ENCODE data around the gene VWA8.

The VWA8 gene

GRCh38 chr13:41643507-41643906 lies 317.4 kb downstream of the VWA8 start:
- no peak overlapping the region for H3K27ac ChIP-seq (ENCODE audit: low read length)
- H3K4me1 ChIP-seq (ENCODE audit: low read length): no peaks in the 10 kb centered on the region
- H3K36me3 ChIP-seq (replicated peaks; ENCODE audit: low read depth, low read length): no peaks in the 10 kb centered on the region
- H2AFZ ChIP-seq (ENCODE audit: low read depth, low read length): no peak overlapping the region
- H3K4me3 ChIP-seq (ENCODE audit: low read length): no peak overlapping the region
- H3K4me2 ChIP-seq (ENCODE audit: low read length): no peak overlapping the region
- no peak overlapping the region for H3K9ac ChIP-seq (ENCODE audit: low read length)
- TF ChIP-seq CTCF (IDR thresholded peaks at IDR 0.05; ENCODE audit: low read depth, low read length) (no peak), EZH2phosphoT487 (IDR thresholded peaks at IDR 0.05; ENCODE audit: low read depth) (no peak)
- H3K79me2 ChIP-seq (ENCODE audit: low read length): no peaks in the 10 kb centered on the region
- no peaks in the 10 kb centered on the region for H3K9me3 ChIP-seq (ENCODE audit: insufficient read depth, low read length)
- H3K27me3 ChIP-seq (ENCODE audit: low read depth, low read length): no peaks in the 10 kb centered on the region
- H4K20me1 ChIP-seq (ENCODE audit: insufficient read depth, low read length): no peaks in the 10 kb centered on the region

GRCh38 chr13:41641961-41642360 lies 318.9 kb downstream of the VWA8 start:
- no peak overlapping the region for H3K4me2 ChIP-seq (ENCODE audit: low read length)
- H3K79me2 ChIP-seq (ENCODE audit: low read length): no peaks in the 10 kb centered on the region
- H2AFZ ChIP-seq (ENCODE audit: low read depth, low read length): no peak overlapping the region
- H3K27ac ChIP-seq (ENCODE audit: low read length): no peak overlapping the region
- H3K27me3 ChIP-seq (ENCODE audit: low read depth, low read length): no peaks in the 10 kb centered on the region
- H3K4me3 ChIP-seq (ENCODE audit: low read length): no peak overlapping the region
- H3K4me1 ChIP-seq (ENCODE audit: low read length): no peaks in the 10 kb centered on the region
- no peak overlapping the region for H3K9ac ChIP-seq (ENCODE audit: low read length)
- TF ChIP-seq CTCF (IDR thresholded peaks at IDR 0.05; ENCODE audit: low read depth, low read length) (no peak), EZH2phosphoT487 (IDR thresholded peaks at IDR 0.05; ENCODE audit: low read depth) (no peak)
- H3K36me3 ChIP-seq (replicated peaks; ENCODE audit: low read depth, low read length): no peaks in the 10 kb centered on the region
- H4K20me1 ChIP-seq (ENCODE audit: insufficient read depth, low read length): no peaks in the 10 kb centered on the region
- H3K9me3 ChIP-seq (ENCODE audit: insufficient read depth, low read length): no peaks in the 10 kb centered on the region

- Histone ChIP-seq H3K4me2 (ENCODE audit: low read length) (no peak overlapping the region), H3K9ac (ENCODE audit: low read length) (no peak overlapping the region), H2AFZ (ENCODE audit: low read depth, low read length) (no peak overlapping the region), H3K4me1 (ENCODE audit: low read length) (no peaks in the 10 kb centered on the region), H3K79me2 (ENCODE audit: low read length) (no peaks in the 10 kb centered on the region), H4K20me1 (ENCODE audit: insufficient read depth, low read length) (no peaks in the 10 kb centered on the region), H3K4me3 (ENCODE audit: low read length) (no peak overlapping the region), H3K36me3 (replicated peaks; ENCODE audit: low read depth, low read length) (no peaks in the 10 kb centered on the region), H3K9me3 (ENCODE audit: insufficient read depth, low read length) (no peaks in the 10 kb centered on the region), H3K27me3 (ENCODE audit: low read depth, low read length) (no peaks in the 10 kb centered on the region), H3K27ac (ENCODE audit: low read length) (no peak overlapping the region)
- no peak for TF ChIP-seq CTCF (IDR thresholded peaks at IDR 0.05; ENCODE audit: low read depth, low read length)
- TF ChIP-seq EZH2phosphoT487 (IDR thresholded peaks at IDR 0.05; ENCODE audit: low read depth): no peak
Observed at GRCh38 chr13:41641429-41641828, 319.5 kb downstream of the VWA8 start.

- no peak overlapping the region for H3K9ac ChIP-seq (ENCODE audit: low read length)
- TF ChIP-seq CTCF (IDR thresholded peaks at IDR 0.05; ENCODE audit: low read depth, low read length): no peak
- TF ChIP-seq EZH2phosphoT487 (IDR thresholded peaks at IDR 0.05; ENCODE audit: low read depth): no peak
Observed at GRCh38 chr13:41639955-41640780, 320.7 kb downstream of the VWA8 start.

More at GRCh38 chr13:41639955-41640780, 320.7 kb downstream of the VWA8 start:
- no peak overlapping the region for H2AFZ ChIP-seq (ENCODE audit: low read depth, low read length)
- H3K4me1 ChIP-seq (ENCODE audit: low read length): no peaks in the 10 kb centered on the region
- no peak overlapping the region for H3K27ac ChIP-seq (ENCODE audit: low read length)
- H3K4me2 ChIP-seq (ENCODE audit: low read length): no peak overlapping the region
- no peaks in the 10 kb centered on the region for H3K79me2 ChIP-seq (ENCODE audit: low read length)
- H3K4me3 ChIP-seq (ENCODE audit: low read length): no peak overlapping the region
- no peaks in the 10 kb centered on the region for H3K9me3 ChIP-seq (ENCODE audit: insufficient read depth, low read length)
- H3K36me3 ChIP-seq (replicated peaks; ENCODE audit: low read depth, low read length): no peaks in the 10 kb centered on the region
- no peaks in the 10 kb centered on the region for H4K20me1 ChIP-seq (ENCODE audit: insufficient read depth, low read length)
- no peaks in the 10 kb centered on the region for H3K27me3 ChIP-seq (ENCODE audit: low read depth, low read length)

Measured in OCI-LY3 (cell line).